ENCODE data around the gene FMN2.
"Not testable (repeated sequence)": the region's sequence is repeated elsewhere in the genome, so short reads cannot be mapped to it uniquely, and the experiment has no call there.

The FMN2 gene

GRCh38 chr1:240320659-240321058 lies 229.0 kb downstream of the FMN2 start:
- no peak for DNase-seq

GRCh38 chr1:240322943-240323342 lies 231.3 kb downstream of the FMN2 start:
- DNase-seq = no peak

GRCh38 chr1:240328382-240328781 lies 236.7 kb downstream of the FMN2 start:
- not testable (repeated sequence) for DNase-seq

- DNase-seq = no peak
Observed at GRCh38 chr1:240329443-240329842, 237.8 kb downstream of the FMN2 start.

GRCh38 chr1:240332672-240333071 lies 241.0 kb downstream of the FMN2 start:
- no peak for DNase-seq

GRCh38 chr1:240337781-240338180 lies 246.1 kb downstream of the FMN2 start:
- DNase-seq = no peak

- no peak for DNase-seq
Observed at GRCh38 chr1:240338837-240339236, 247.2 kb downstream of the FMN2 start.

GRCh38 chr1:240341365-240342250 lies 249.9 kb downstream of the FMN2 start:
- no peak for DNase-seq

GRCh38 chr1:240342251-240342625 lies 250.6 kb downstream of the FMN2 start:
- DNase-seq = no peak

- DNase-seq = no peak
Observed at GRCh38 chr1:240343045-240343444, 251.4 kb downstream of the FMN2 start.

- DNase-seq = no peak
Observed at GRCh38 chr1:240343966-240344365, 252.3 kb downstream of the FMN2 start.

- no peak for DNase-seq
Observed at GRCh38 chr1:240344918-240345317, 253.2 kb downstream of the FMN2 start.

- DNase-seq = no peak
Observed at GRCh38 chr1:240349695-240350094, 258.0 kb downstream of the FMN2 start.

- no peak for DNase-seq
Observed at GRCh38 chr1:240350910-240351331, 259.2 kb downstream of the FMN2 start.

GRCh38 chr1:240351690-240352089 lies 260.0 kb downstream of the FMN2 start:
- no peak for DNase-seq

- no peak for DNase-seq
Observed at GRCh38 chr1:240352769-240353168, 261.1 kb downstream of the FMN2 start.

- no peak for DNase-seq
Observed at GRCh38 chr1:240356568-240356967, 264.9 kb downstream of the FMN2 start.

- no peak for DNase-seq
Observed at GRCh38 chr1:240362046-240362445, 270.4 kb downstream of the FMN2 start.

GRCh38 chr1:240362826-240363225 lies 271.1 kb downstream of the FMN2 start:
- no peak for DNase-seq

- DNase-seq = no peak
Observed at GRCh38 chr1:240363315-240363714, 271.6 kb downstream of the FMN2 start.

GRCh38 chr1:240363914-240364313 lies 272.2 kb downstream of the FMN2 start:
- no peak for DNase-seq

- DNase-seq = no peak
Observed at GRCh38 chr1:240366636-240367035, 275.0 kb downstream of the FMN2 start.

- DNase-seq = no peak
Observed at GRCh38 chr1:240385551-240385950, 293.9 kb downstream of the FMN2 start.

- DNase-seq = no peak
Observed at GRCh38 chr1:240385985-240386978, 294.6 kb downstream of the FMN2 start.

All from right hindlimb (tissue), 1 donor.